Cortex of kidney (tissue), 1 donor: ENCODE data around the gene SLC46A3.

ENCODE experiments used
- DNase-seq: peaks from one replicate; lab custom pipeline; 2025; lab: John Stamatoyannopoulos, UW

The SLC46A3 gene

DNA sequence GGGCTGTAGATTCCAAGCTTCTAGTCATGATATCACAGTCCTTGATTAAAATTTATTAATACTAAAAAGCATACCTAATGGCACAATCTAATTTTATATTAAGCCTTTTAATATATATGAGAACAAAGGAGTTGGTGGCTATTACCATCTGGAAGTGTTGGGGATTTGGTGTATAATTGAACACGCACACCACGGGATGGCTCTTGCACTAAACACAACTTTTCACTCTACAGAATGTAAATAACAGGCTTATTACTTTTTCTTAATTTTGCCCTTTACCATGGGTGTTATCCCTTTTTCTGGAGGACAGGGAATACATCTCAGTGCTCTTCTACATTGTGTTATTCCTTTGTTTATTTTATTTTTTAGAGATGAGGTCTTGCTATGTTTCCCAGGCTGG is 38.2 kb downstream of the SLC46A3 start:
- no peak for DNase-seq

- DNase-seq: no peak
Observed at GRCh38 chr13:28679628-28680027, 39.1 kb downstream of the SLC46A3 start.

DNA sequence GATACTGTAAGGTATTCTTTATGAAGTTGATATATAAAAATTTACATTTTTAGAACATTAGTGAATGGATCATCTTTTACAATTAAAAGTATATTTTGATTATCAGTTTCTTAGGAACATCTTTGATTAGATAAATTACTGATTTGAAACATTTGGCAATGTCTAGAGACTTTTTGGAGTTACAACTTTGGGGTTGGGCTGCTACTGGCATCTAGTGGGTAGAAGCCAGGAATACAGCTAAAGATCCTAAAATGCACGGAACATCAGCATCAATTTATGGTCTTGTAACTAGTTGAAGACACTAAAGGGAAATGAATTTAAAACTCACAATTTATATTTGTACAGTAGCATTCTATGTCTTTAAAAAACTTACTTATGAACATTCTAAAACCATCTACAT is 40.0 kb downstream of the SLC46A3 start:
- DNase-seq: no peak

DNA sequence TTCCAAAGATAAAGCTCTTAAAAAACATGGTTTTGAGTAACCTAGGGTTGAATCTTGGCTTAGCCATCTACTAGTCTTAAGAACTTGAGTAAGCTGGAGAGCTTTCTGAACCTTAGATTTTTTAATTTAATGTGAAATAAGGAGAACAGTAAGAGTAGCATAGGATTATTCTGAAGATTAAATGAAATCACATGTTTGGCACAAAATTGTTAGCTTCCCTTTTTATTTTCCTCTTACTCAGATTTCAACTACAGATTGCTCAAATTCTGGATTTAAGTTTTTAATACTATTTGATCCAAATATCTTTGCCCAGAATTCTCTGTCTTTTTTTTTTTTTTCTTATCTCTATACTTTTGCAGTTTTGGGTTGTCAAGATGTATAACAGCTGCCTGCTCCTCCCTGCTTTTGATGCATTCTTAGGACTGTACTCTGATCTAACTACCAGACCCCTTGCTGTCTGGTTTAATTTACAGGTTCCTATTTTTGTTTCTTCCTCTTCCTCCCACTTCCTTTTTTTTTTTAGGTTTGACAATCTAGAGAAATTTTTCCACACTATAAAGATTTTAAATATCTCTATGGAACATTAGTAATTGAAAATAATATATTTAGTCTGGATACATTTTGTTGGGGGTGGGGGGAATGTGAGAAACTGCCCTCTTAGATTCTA is 47.5 kb downstream of the SLC46A3 start:
- no peak for DNase-seq

GRCh38 chr13:28666897-28667488 is 51.8 kb downstream of the SLC46A3 start:
- DNase-seq: no peak

DNA sequence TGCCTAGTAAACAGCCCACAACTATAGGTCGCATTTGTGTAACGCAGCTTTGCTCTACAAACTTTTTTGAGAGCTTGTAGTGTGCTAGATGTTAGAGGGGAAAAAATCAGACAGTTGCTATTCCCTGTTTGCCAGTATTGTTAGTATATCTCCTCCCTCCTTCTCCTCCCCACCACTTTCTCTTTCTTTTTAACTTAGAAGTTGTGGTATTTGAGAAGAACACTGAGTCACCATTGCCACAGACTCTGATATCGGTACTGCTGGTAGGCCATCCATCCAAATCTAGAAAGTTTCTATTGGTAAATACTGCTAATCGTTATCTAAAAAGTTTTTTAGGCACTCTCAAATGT is 59.2 kb downstream of the SLC46A3 start:
- no peak for DNase-seq

DNA sequence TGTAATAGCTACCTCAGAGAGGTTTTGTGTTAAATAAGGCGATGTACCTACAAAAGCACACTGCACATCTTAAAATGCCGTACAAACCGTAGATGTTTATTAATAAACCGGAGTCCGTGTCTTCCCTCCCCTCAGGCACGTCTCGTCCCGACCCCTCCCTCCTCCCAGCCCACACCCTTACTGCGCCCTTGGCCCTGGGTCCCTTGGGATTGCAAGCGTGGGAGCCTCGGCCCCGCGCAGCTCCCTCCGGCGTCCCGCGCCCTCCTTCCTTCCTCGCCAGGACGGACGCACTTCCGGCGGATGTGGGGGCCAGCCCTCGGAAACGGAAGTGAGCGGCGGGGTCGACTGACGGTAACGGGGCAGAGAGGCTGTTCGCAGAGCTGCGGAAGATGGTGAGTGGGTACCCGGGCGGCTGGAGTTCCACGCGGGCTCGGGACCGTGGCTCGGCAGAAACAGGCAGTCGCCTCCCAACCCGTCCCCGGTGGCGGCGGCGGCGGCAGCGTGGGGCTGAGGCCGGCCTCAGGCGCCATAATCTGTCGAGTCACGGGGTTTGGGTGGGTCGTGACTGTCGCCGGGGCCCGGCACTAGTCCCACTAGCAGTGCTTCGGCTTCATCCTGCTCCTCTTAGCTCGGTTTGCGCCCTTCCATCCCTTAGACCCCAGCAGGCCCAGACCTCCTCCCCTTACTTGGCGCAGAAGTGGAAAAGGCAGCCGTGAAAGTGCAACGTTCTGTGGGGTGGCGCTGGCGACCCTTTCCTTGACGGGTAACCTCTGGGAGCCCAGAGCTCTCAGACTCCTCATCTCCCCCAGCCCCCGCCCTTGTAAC is 59.8 kb downstream of the SLC46A3 start, which contains the start of gene POMP:
Gene POMP, plus strand, starts transcription at position 335 of the 825 bp plus-strand sequence. Its CDS starts 55 bp downstream, at position 390.
- no peak for DNase-seq

- no peak for DNase-seq
Observed at GRCh38 chr13:28658539-28658795, 60.3 kb downstream of the SLC46A3 start.

GRCh38 chr13:28657784-28658538 is 60.8 kb downstream of the SLC46A3 start:
- DNase-seq: no peak

GRCh38 chr13:28655561-28655960 is 63.2 kb downstream of the SLC46A3 start:
- DNase-seq: no peak

- DNase-seq: no peak
Observed at GRCh38 chr13:28654276-28654675, 64.5 kb downstream of the SLC46A3 start.

- no peak for DNase-seq
Observed at GRCh38 chr13:28653111-28653510, 65.7 kb downstream of the SLC46A3 start.

GRCh38 chr13:28651810-28652401 is 66.9 kb downstream of the SLC46A3 start:
- DNase-seq: no peak

DNA sequence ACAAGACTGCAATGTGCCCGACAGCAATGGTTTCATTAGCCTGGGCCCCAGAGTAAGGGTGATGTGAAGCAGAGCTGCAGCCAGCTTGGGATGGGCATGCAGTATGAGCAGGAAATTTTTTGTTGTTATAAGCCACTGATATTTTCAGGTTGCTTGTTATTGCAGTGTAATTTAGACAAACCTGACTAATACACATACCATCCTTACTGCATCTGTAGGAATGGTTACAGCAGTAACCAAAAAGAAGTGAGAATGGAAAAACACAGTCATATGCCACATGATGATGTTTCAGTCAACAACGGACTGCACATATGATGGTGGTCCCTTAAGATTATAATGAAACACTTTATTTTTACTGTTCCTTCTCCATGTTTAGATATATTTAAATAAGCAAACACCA is 68.5 kb downstream of the SLC46A3 start:
- DNase-seq: no peak
